ES-I3 (cell line): ENCODE data around the gene ARHGAP27.

Source experiments
- H3K36me3 ChIP-seq: 2 replicates; pipeline ENCODE4 v1.6.1; 2013; ENCODE audit warnings: mild to moderate bottlenecking, low read length, control low read depth, moderate library complexity; ENCODE audit not compliant: insufficient read depth
- H3K4me1 ChIP-seq: 2 replicates; pipeline ENCODE4 v1.6.1; 2013; ENCODE audit warnings: mild to moderate bottlenecking, control low read depth, low read length; ENCODE audit not compliant: insufficient read depth
- H3K9ac ChIP-seq: 2 replicates; pipeline ENCODE4 v1.6.1; 2013; ENCODE audit warnings: low read depth, mild to moderate bottlenecking, low read length, moderate library complexity
- H3K9me3 ChIP-seq: 2 replicates; pipeline ENCODE4 v1.6.1; 2013; ENCODE audit warnings: mild to moderate bottlenecking, low read length, moderate library complexity; ENCODE audit not compliant: control insufficient read depth, insufficient read depth

The ARHGAP27 gene

GRCh38 chr17:45382226-45382625 lies 50.4 kb downstream of the ARHGAP27 start:
- no peak overlapping the region for H3K9ac ChIP-seq
- H3K9me3 ChIP-seq = no peaks in the 10 kb centered on the region
- no peaks in the 10 kb centered on the region for H3K36me3 ChIP-seq
- peaks cover 10% of the 10 kb centered on the region for H3K4me1 ChIP-seq

- Histone ChIP-seq H3K9ac (no peak overlapping the region), H3K9me3 (no peaks in the 10 kb centered on the region), H3K36me3 (no peaks in the 10 kb centered on the region), H3K4me1 (peaks cover 18% of the 10 kb centered on the region)
These were observed 51.7 kb downstream of the ARHGAP27 start for GRCh38 chr17:45380991-45381390.

GRCh38 chr17:45380046-45380765 lies 52.5 kb downstream of the ARHGAP27 start:
- Histone ChIP-seq H3K9me3 (no peaks in the 10 kb centered on the region), H3K36me3 (no peaks in the 10 kb centered on the region), H3K9ac (no peak overlapping the region)

GRCh38 chr17:45377401-45377800 lies 55.3 kb downstream of the ARHGAP27 start:
- Histone ChIP-seq H3K4me1 (peaks cover 34% of the 10 kb centered on the region), H3K9ac (no peak overlapping the region), H3K36me3 (no peaks in the 10 kb centered on the region), H3K9me3 (no peaks in the 10 kb centered on the region)

More at GRCh38 chr17:45380046-45380765, 52.5 kb downstream of the ARHGAP27 start:
- peaks cover 25% of the 10 kb centered on the region for H3K4me1 ChIP-seq

GRCh38 chr17:45376171-45377005 lies 56.3 kb downstream of the ARHGAP27 start:
- Histone ChIP-seq H3K9ac (no peak overlapping the region), H3K9me3 (no peaks in the 10 kb centered on the region), H3K4me1 (peaks cover 40% of the 10 kb centered on the region)

GRCh38 chr17:45374501-45374900 lies 58.2 kb downstream of the ARHGAP27 start:
- Histone ChIP-seq H3K4me1 (peaks cover 49% of the 10 kb centered on the region), H3K9me3 (no peaks in the 10 kb centered on the region), H3K9ac (no peak overlapping the region), H3K36me3 (no peaks in the 10 kb centered on the region)

More at GRCh38 chr17:45376171-45377005, 56.3 kb downstream of the ARHGAP27 start:
- H3K36me3 ChIP-seq = no peaks in the 10 kb centered on the region

- Histone ChIP-seq H3K36me3 (no peaks in the 10 kb centered on the region), H3K9ac (peak overlapping the region; percentile 35)
These were observed 60.3 kb downstream of the ARHGAP27 start for GRCh38 chr17:45372325-45372869.

GRCh38 chr17:45371414-45372324 lies 61.0 kb downstream of the ARHGAP27 start:
- peak overlapping the region; percentile 35 for H3K9ac ChIP-seq
- H3K36me3 ChIP-seq = no peaks in the 10 kb centered on the region
- peaks cover 55% of the 10 kb centered on the region for H3K4me1 ChIP-seq
- no peaks in the 10 kb centered on the region for H3K9me3 ChIP-seq

More at GRCh38 chr17:45372325-45372869, 60.3 kb downstream of the ARHGAP27 start:
- Histone ChIP-seq H3K4me1 (peaks cover 49% of the 10 kb centered on the region), H3K9me3 (no peaks in the 10 kb centered on the region)

- no peaks in the 10 kb centered on the region for H3K36me3 ChIP-seq
- H3K9ac ChIP-seq = peak overlapping the region; percentile 21
- H3K9me3 ChIP-seq = no peaks in the 10 kb centered on the region
- peaks cover 55% of the 10 kb centered on the region for H3K4me1 ChIP-seq
These were observed 61.7 kb downstream of the ARHGAP27 start for GRCh38 chr17:45370949-45371413.

GRCh38 chr17:45369421-45369820 lies 63.2 kb downstream of the ARHGAP27 start:
- no peak overlapping the region for H3K9ac ChIP-seq
- H3K36me3 ChIP-seq = no peaks in the 10 kb centered on the region
- peaks cover 55% of the 10 kb centered on the region for H3K4me1 ChIP-seq
- H3K9me3 ChIP-seq = no peaks in the 10 kb centered on the region

- H3K4me1 ChIP-seq = peaks cover 50% of the 10 kb centered on the region
- no peaks in the 10 kb centered on the region for H3K36me3 ChIP-seq
- H3K9me3 ChIP-seq = no peaks in the 10 kb centered on the region
- H3K9ac ChIP-seq = no peak overlapping the region
These were observed 64.0 kb downstream of the ARHGAP27 start for GRCh38 chr17:45368651-45369050.

GRCh38 chr17:45367216-45367615 lies 65.5 kb downstream of the ARHGAP27 start:
- H3K9ac ChIP-seq = no peak overlapping the region
- H3K9me3 ChIP-seq = no peaks in the 10 kb centered on the region
- H3K4me1 ChIP-seq = peaks cover 41% of the 10 kb centered on the region
- no peaks in the 10 kb centered on the region for H3K36me3 ChIP-seq

GRCh38 chr17:45366691-45367090 lies 66.0 kb downstream of the ARHGAP27 start:
- no peak overlapping the region for H3K9ac ChIP-seq
- H3K4me1 ChIP-seq = peaks cover 37% of the 10 kb centered on the region
- no peaks in the 10 kb centered on the region for H3K9me3 ChIP-seq
- H3K36me3 ChIP-seq = no peaks in the 10 kb centered on the region

- no peak overlapping the region for H3K9ac ChIP-seq
- no peaks in the 10 kb centered on the region for H3K9me3 ChIP-seq
- H3K36me3 ChIP-seq = no peaks in the 10 kb centered on the region
- H3K4me1 ChIP-seq = peaks cover 34% of the 10 kb centered on the region
These were observed 66.6 kb downstream of the ARHGAP27 start for GRCh38 chr17:45366049-45366448.
